Common myeloid progenitor, CD34-positive (primary cell): ENCODE measurements around the gene BTBD9.

ENCODE experiments used
- CTCF ChIA-PET: fragments of 350-600 bp; sonication (Branson Sonifier 250); formaldehyde crosslinking; loops from one replicate; lab custom pipeline; 2021; ENCODE audit warnings: antibody characterized with exemption; lab: Charles Lee
- POLR2A ChIA-PET: fragments of 350-600 bp; sonication (Branson Sonifier 250); formaldehyde crosslinking; loops from one replicate; lab custom pipeline; 2021; ENCODE audit warnings: antibody characterized with exemption; lab: Charles Lee
- DNase-seq, 3 donors: peaks; one replicate each; pipeline versions ENCODE4 v3.0.0 to v3.0.0-alpha.2; 2013
- H3K27ac ChIP-seq, 2 experiments: 1 replicate in 1 of 2; 2 replicates in 1 of 2; pipeline ENCODE4 v1.7.0; 2013; ENCODE audit warnings: inconsistent platforms in 2 of 2, low read length in 2 of 2, mild to moderate bottlenecking in 2 of 2, low read depth in 1 of 2, moderate library complexity in 1 of 2; ENCODE audit not compliant: severe bottlenecking in 2 of 2, insufficient read depth in 1 of 2, poor library complexity in 1 of 2
- H3K27me3 ChIP-seq, 5 experiments: replicated peaks in 2 of 5; 1 replicate in 3 of 5; 2 replicates in 2 of 5; pipeline versions ENCODE4 v1.6.1 to v1.7.0; 2013; ENCODE audit warnings: low read length in 4 of 5, mild to moderate bottlenecking in 2 of 5, moderate library complexity in 2 of 5, inconsistent platforms in 1 of 5; ENCODE audit not compliant: insufficient read depth in 5 of 5, control insufficient read depth in 4 of 5
- H3K36me3 ChIP-seq, 4 experiments: 1 replicate in 2 of 4; 2 replicates in 2 of 4; pipeline versions ENCODE4 v1.6.1 to v1.7.0; 2013; ENCODE audit warnings: low read length in 3 of 4, control low read depth in 1 of 4, mild to moderate bottlenecking in 1 of 4; ENCODE audit not compliant: control insufficient read depth in 4 of 4, insufficient read depth in 4 of 4
- H3K4me1 ChIP-seq, 4 experiments: 1 replicate in 3 of 4; 2 replicates in 1 of 4; pipeline versions ENCODE4 v1.6.1 to v1.7.1; 2013; ENCODE audit warnings: low read length in 3 of 4, mild to moderate bottlenecking in 3 of 4, control low read depth in 1 of 4, inconsistent platforms in 1 of 4, moderate library complexity in 1 of 4; ENCODE audit not compliant: control insufficient read depth in 4 of 4, insufficient read depth in 4 of 4; ENCODE audit errors: control extremely low read depth in 1 of 4
- H3K4me3 ChIP-seq, 7 experiments: 1 replicate in 4 of 7; 2 replicates in 3 of 7; pipeline versions ENCODE4 v1.5.1 to v1.7.0; 2013; ENCODE audit warnings: mild to moderate bottlenecking in 7 of 7, low read length in 6 of 7, moderate library complexity in 6 of 7, inconsistent platforms in 2 of 7, low read depth in 2 of 7, control low read depth in 1 of 7; ENCODE audit not compliant: insufficient read depth in 4 of 7, control insufficient read depth in 1 of 7; ENCODE audit errors: extremely low read depth in 1 of 7
- H3K9me3 ChIP-seq, 5 experiments: 1 replicate in 4 of 5; 2 replicates in 1 of 5; pipeline versions ENCODE4 v1.6.1 to v1.7.1; 2013; ENCODE audit warnings: low read length in 4 of 5, mild to moderate bottlenecking in 2 of 5, inconsistent platforms in 1 of 5, low read depth in 1 of 5, moderate library complexity in 1 of 5; ENCODE audit not compliant: control insufficient read depth in 4 of 5, insufficient read depth in 2 of 5; ENCODE audit errors: control extremely low read depth in 1 of 5
- WGBS: methylation state at CpG from one replicate; pipeline ENCODE4 v1.1.5; 2013; ENCODE audit not compliant: insufficient coverage; 5-methylcytosine and 5-hydroxymethylcytosine counted together

The BTBD9 gene

DNA sequence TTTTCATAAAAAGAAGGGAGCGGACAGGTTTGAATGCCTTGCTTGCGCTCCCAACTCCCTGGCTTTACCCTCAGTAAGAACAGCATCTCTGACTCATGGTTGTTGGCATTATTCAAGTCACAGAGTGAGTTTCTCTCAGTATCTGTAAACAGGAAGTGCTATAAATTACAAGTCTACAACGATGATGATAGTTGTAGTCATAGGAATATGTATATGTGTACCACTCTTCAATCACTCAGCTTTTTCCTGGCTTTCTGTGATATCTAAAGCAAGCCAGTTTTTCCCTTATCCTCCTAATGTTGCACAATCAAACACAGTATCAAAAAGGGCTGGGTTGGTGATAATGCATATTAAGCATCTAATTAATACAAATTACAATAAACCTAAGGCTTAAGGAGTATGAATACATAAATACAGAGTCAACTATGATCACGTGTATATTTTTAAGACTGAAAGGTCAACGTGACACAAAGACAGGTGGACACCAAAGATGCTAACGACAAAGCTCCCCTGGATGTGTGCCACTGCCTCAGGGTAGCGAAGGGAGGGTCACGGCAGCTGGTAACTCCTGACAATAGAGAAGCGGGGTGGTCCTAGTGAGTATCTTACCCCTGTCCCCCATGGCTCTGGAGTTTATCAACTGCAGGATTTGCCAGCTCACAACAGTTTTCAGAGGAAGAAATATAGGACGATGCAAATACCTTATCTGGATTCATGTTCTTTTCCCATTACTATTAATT is 202.8 kb downstream of the BTBD9 start:
- H3K4me3 ChIP-seq: no peak overlapping the region
- peak in 2 of 3 donors; percentile 6 to 12 for DNase-seq
- WGBS: 100% methylated on average over 7 of the region's 10 CpGs
- no peaks in the 10 kb centered on the region for H3K4me1 ChIP-seq
- no peak overlapping the region for H3K27ac ChIP-seq
- H3K9me3 ChIP-seq: peaks cover 0 to 8% (median 0%) of the 10 kb centered on the region in 5 experiments
- CTCF ChIA-PET: no interaction called here
- no peaks in the 10 kb centered on the region for H3K27me3 ChIP-seq
- no peaks in the 10 kb centered on the region for H3K36me3 ChIP-seq
- POLR2A ChIA-PET: no interaction called here

GRCh38 chr6:38435330-38435729 is 204.4 kb downstream of the BTBD9 start:
- no peak for DNase-seq
- ChIA-PET CTCF (no interaction called here), POLR2A (no interaction called here)
- Histone ChIP-seq H3K4me1 (no peaks in the 10 kb centered on the region), H3K27me3 (no peaks in the 10 kb centered on the region), H3K27ac (no peak overlapping the region), H3K36me3 (no peaks in the 10 kb centered on the region), H3K4me3 (no peak overlapping the region), H3K9me3 (peaks cover 0 to 13% (median 0%) of the 10 kb centered on the region in 5 experiments)
- WGBS: 100% methylated on average over 2 of the region's 5 CpGs

- CTCF ChIA-PET: no interaction called here
Observed at GRCh38 chr6:38434051-38434450, 205.7 kb downstream of the BTBD9 start.

GRCh38 chr6:38432479-38432878 is 207.2 kb downstream of the BTBD9 start:
- CTCF ChIA-PET: no interaction called here
- POLR2A ChIA-PET: no interaction called here
- Histone ChIP-seq H3K27me3 (no peaks in the 10 kb centered on the region), H3K27ac (no peak overlapping the region), H3K4me3 (no peak overlapping the region), H3K36me3 (no peaks in the 10 kb centered on the region), H3K4me1 (no peaks in the 10 kb centered on the region), H3K9me3 (peaks cover 0 to 13% (median 0%) of the 10 kb centered on the region in 5 experiments)
- 100% methylated on average over 1 of the region's 1 CpG for WGBS
- no peak for DNase-seq

More at GRCh38 chr6:38434051-38434450, 205.7 kb downstream of the BTBD9 start:
- Histone ChIP-seq H3K36me3 (no peaks in the 10 kb centered on the region), H3K4me3 (no peak overlapping the region), H3K4me1 (no peaks in the 10 kb centered on the region), H3K9me3 (peaks cover 0 to 13% (median 0%) of the 10 kb centered on the region in 5 experiments), H3K27ac (no peak overlapping the region), H3K27me3 (no peaks in the 10 kb centered on the region)
- 100% methylated on average over 1 of the region's 1 CpG for WGBS
- no peak for DNase-seq
- POLR2A ChIA-PET: no interaction called here

- POLR2A ChIA-PET: no interaction called here
- Histone ChIP-seq H3K36me3 (no peaks in the 10 kb centered on the region), H3K4me3 (no peak overlapping the region), H3K27me3 (no peaks in the 10 kb centered on the region), H3K9me3 (peaks cover 0 to 13% (median 0%) of the 10 kb centered on the region in 5 experiments), H3K4me1 (no peaks in the 10 kb centered on the region), H3K27ac (no peak overlapping the region)
- WGBS: 100% methylated on average over 2 of the region's 3 CpGs
- CTCF ChIA-PET: no interaction called here
- no peak for DNase-seq
Observed at GRCh38 chr6:38432079-38432478, 207.7 kb downstream of the BTBD9 start.

GRCh38 chr6:38429546-38429945 is 210.2 kb downstream of the BTBD9 start:
- POLR2A ChIA-PET: no interaction called here
- DNase-seq: no peak
- H3K9me3 ChIP-seq: peaks cover 0 to 13% (median 0%) of the 10 kb centered on the region in 5 experiments

GRCh38 chr6:38427492-38428210 is 212.1 kb downstream of the BTBD9 start:
- peaks cover 0 to 11% (median 0%) of the 10 kb centered on the region in 5 experiments for H3K9me3 ChIP-seq
- CTCF ChIA-PET: interaction anchor here (0.8 kb wide), 1 partner anchor 21 kb away, joined by 3 read pairs; no protein-coding TSS in a partner anchor
- no peaks in the 10 kb centered on the region for H3K36me3 ChIP-seq
- no peak for DNase-seq
- WGBS: 100% methylated on average over 1 of the region's 2 CpGs
- POLR2A ChIA-PET: no interaction called here
- no peak overlapping the region for H3K4me3 ChIP-seq
- no peaks in the 10 kb centered on the region for H3K4me1 ChIP-seq
- no peak overlapping the region for H3K27ac ChIP-seq
- H3K27me3 ChIP-seq: no peaks in the 10 kb centered on the region

More at GRCh38 chr6:38429546-38429945, 210.2 kb downstream of the BTBD9 start:
- no peaks in the 10 kb centered on the region for H3K4me1 ChIP-seq
- no peak overlapping the region for H3K27ac ChIP-seq
- WGBS: 100% methylated on average over 1 of the region's 3 CpGs
- H3K36me3 ChIP-seq: no peaks in the 10 kb centered on the region
- no peak overlapping the region for H3K4me3 ChIP-seq
- CTCF ChIA-PET: no interaction called here
- no peaks in the 10 kb centered on the region for H3K27me3 ChIP-seq
